ENCODE results near the gene LTBR. TPM values are rescaled to one million over a fixed set of nuclear protein-coding genes. Genes with fewer than 3 reads are reported as not detected.

The LTBR gene
- total and polyA plus RNA-seq, 2 donors (not counting 3 experiments of a cell fraction or from before 2014, with no cell fraction given) = 70.7 to 102 TPM

DNA sequence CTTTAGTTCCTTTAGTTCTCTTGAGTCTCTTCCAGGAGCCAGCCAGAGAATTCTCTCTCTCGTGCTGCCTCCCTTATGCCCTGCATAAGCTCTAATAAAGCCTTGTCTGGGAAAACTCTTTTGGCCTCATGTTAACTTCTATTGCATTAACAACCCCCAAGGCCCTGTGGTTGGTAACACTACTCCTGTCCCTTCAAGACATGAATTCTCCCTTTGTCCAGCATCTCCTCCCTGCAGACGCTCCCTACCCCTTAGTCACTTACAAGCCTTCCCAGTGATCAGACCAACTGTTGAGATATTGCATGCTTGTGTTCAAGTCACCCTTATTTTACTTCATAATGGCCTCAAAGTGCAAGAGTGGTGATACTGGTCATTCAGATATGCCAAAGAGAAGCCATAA is 12.1 kb downstream of the LTBR start:
- peaks cover 2% of the 10 kb centered on the region for H3K4me1 ChIP-seq (ENCODE audit: control insufficient read depth, extremely low read depth, insufficient read depth, low read length)
- intact Hi-C loops (cut with micrococcal nuclease) (no loop called here), dilution Hi-C loops (cut with MboI; ENCODE audit: extremely low pct_ligation_motif_present, low sequenced_read_pairs) (no loop called here)
- no peaks in the 10 kb centered on the region for H3K9me3 ChIP-seq (replicated peaks; ENCODE audit: control insufficient read depth, insufficient read depth, low read length)
- no TSS peak for BruUV-seq (replicated peaks)
- no peaks in the 10 kb centered on the region for H3K79me2 ChIP-seq (ENCODE audit: control insufficient read depth, insufficient read depth, low read length)
- TF ChIP-seq POLR2A (IDR thresholded peaks at IDR 0.05; ENCODE audit: low read depth, low read length) = no peak
- no peak for TF ChIP-seq GATA2 (IDR thresholded peaks at IDR 0.05; ENCODE audit: insufficient read depth, insufficient read length, low read depth, low read length)
- TF ChIP-seq POLR2AphosphoS5 (IDR thresholded peaks at IDR 0.05; ENCODE audit: insufficient read depth, low read depth, low read length) = no peak
- no peak for TF ChIP-seq MYC (IDR thresholded peaks at IDR 0.05; ENCODE audit: low read depth, low read length)
- TF ChIP-seq, protein P1, sequence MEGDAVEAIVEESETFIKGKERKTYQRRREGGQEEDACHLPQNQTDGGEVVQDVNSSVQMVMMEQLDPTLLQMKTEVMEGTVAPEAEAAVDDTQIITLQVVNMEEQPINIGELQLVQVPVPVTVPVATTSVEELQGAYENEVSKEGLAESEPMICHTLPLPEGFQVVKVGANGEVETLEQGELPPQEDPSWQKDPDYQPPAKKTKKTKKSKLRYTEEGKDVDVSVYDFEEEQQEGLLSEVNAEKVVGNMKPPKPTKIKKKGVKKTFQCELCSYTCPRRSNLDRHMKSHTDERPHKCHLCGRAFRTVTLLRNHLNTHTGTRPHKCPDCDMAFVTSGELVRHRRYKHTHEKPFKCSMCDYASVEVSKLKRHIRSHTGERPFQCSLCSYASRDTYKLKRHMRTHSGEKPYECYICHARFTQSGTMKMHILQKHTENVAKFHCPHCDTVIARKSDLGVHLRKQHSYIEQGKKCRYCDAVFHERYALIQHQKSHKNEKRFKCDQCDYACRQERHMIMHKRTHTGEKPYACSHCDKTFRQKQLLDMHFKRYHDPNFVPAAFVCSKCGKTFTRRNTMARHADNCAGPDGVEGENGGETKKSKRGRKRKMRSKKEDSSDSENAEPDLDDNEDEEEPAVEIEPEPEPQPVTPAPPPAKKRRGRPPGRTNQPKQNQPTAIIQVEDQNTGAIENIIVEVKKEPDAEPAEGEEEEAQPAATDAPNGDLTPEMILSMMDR (IDR thresholded peaks at IDR 0.05; ENCODE audit: extremely low read depth in 1 of 2, insufficient read depth in 1 of 2, low read depth in 1 of 2, low read length in 2 of 2) = no peak
- TF ChIP-seq EZH2 (IDR thresholded peaks at IDR 0.05; ENCODE audit: borderline replicate concordance, low read depth, low read length, severe bottlenecking) = no peak
- TF ChIP-seq FOS (IDR thresholded peaks at IDR 0.05; ENCODE audit: borderline replicate concordance, insufficient read depth, low read length) = no peak
- TF ChIP-seq JUN (IDR thresholded peaks at IDR 0.05; ENCODE audit: borderline replicate concordance, insufficient read depth, insufficient read length, low read depth) = no peak
- TF ChIP-seq, protein P2, sequence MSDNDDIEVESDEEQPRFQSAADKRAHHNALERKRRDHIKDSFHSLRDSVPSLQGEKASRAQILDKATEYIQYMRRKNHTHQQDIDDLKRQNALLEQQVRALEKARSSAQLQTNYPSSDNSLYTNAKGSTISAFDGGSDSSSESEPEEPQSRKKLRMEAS (IDR thresholded peaks at IDR 0.05; ENCODE audit: insufficient read depth, insufficient read length) = no peak
- no peaks in the 10 kb centered on the region for H4K20me1 ChIP-seq (replicated peaks; ENCODE audit: control insufficient read depth, extremely low read depth, insufficient read depth, low read length)
- no peak for FAIRE-seq
- no peak overlapping the region for H3K27ac ChIP-seq (ENCODE audit: insufficient read depth, low read depth, low read length)
- ChIA-PET CTCF (no interaction called here), POLR2A (no interaction called here)
- H3K9ac ChIP-seq (replicated peaks; ENCODE audit: extremely low read depth, insufficient read depth, low read length) = no peak overlapping the region
- H3K4me2 ChIP-seq (ENCODE audit: insufficient read depth, low read length) = no peak overlapping the region
- no peaks in the 10 kb centered on the region for H3K9me1 ChIP-seq (replicated peaks; ENCODE audit: control insufficient read depth, extremely low read depth, insufficient read depth, low read length)
- no peak for DNase-seq (ENCODE audit: low read depth, low spot score)
- H3K27me3 ChIP-seq (ENCODE audit: control insufficient read depth in 2 of 2, insufficient read depth in 2 of 2, low read length in 2 of 2) = no peaks in the 10 kb centered on the region
- H2AFZ ChIP-seq (ENCODE audit: low read depth, low read length) = no peak overlapping the region
- no peak overlapping the region for H3K4me3 ChIP-seq (replicated peaks in 1 of 3; ENCODE audit: insufficient read depth in 1 of 3, low read depth in 1 of 3, low read length in 3 of 3)
- H3K36me3 ChIP-seq (ENCODE audit: control insufficient read depth in 2 of 2, extremely low read depth in 1 of 2, insufficient read depth in 2 of 2, low read length in 2 of 2) = peaks cover 1 to 2% of the 10 kb centered on the region in 2 experiments

Measured in endothelial cell of umbilical vein (primary cell).